ENCODE results near the gene FHL3. TPM values are rescaled to one million over a fixed set of nuclear protein-coding genes. Genes with fewer than 3 reads are reported as not detected.

FHL3 gene
- total and polyA plus RNA-seq, 9 of the 15 experiments (the other 6 are each of a cell fraction or from before 2014, with no cell fraction given), result 6.1 to 144 (median 34.1) TPM

GRCh38 chr1:37949524-37950152, 55.7 kb downstream of the FHL3 start:
- TF ChIP-seq SMARCA4 (IDR thresholded peaks at IDR 0.05) (no peak), REST (IDR thresholded peaks at IDR 0.05; ENCODE audit: borderline replicate concordance) (peak; percentile 60), REST (CRISPR knock-in tag; IDR thresholded peaks at IDR 0.05; ENCODE audit: low read depth) (no peak), SLC30A9 (CRISPR knock-in tag; IDR thresholded peaks at IDR 0.05) (no peak), ZNF224 (CRISPR knock-in tag; IDR thresholded peaks at IDR 0.05) (no peak)
- Histone ChIP-seq H4K20me1 (replicated peaks; ENCODE audit: control insufficient read depth, insufficient read depth, low read length) (no peaks in the 10 kb centered on the region), H2AFZ (ENCODE audit: low read depth, low read length) (no peak overlapping the region), H3K4me2 (ENCODE audit: insufficient read depth, low read length) (no peak overlapping the region), H3K36me3 (ENCODE audit: control insufficient read depth, insufficient read depth, low read length) (0 out of 3 replicates have a peak, but pooled peaks cover 4% of the 10 kb centered on the region), H3K27me3 (ENCODE audit: control insufficient read depth in 2 of 2, insufficient read depth in 2 of 2, low read length in 2 of 2) (no peaks in the 10 kb centered on the region), H3K4me1 (replicated peaks in 1 of 2; ENCODE audit: control insufficient read depth in 2 of 2, insufficient read depth in 2 of 2, low read length in 2 of 2) (peaks cover 15 to 29% of the 10 kb centered on the region in 2 experiments; a peak in 4 of 5 replicates), H3K79me2 (ENCODE audit: control insufficient read depth, insufficient read depth, low read length) (peaks cover 7% of the 10 kb centered on the region; the same call in 2 of the 3 replicates), H3K9me1 (ENCODE audit: control insufficient read depth, insufficient read depth, low read length) (no peaks in the 10 kb centered on the region), H3K9me3 (replicated peaks; ENCODE audit: control insufficient read depth, insufficient read depth, low read depth, low read length) (no peaks in the 10 kb centered on the region), H3K4me3 (no peak overlapping the region), H3K27ac (ENCODE audit: extremely low read depth, low read depth, low read length) (no peak overlapping the region), H3K9ac (ENCODE audit: insufficient read depth in 1 of 2, low read depth in 2 of 2, low read length in 2 of 2) (no peak overlapping the region; a peak in 1 of 4 replicates)
- no peak for ATAC-seq
- no peak for DNase-seq (ENCODE audit: extremely low read depth in 1 of 4, low spot score in 3 of 4)
- in situ Hi-C loops (cut with MboI) (no loop called here), intact Hi-C loops (cut with micrococcal nuclease) (no loop called here)
- no peak for FAIRE-seq
- WGBS (ENCODE audit: insufficient coverage, low coverage, missing lambda C conversion rate), result 42% methylated on average over 6 of the region's 6 CpGs
- CTCF ChIA-PET (ENCODE audit: low intra/inter-chr PET ratio), result no interaction called here
- no TSS peak for BruUV-seq (replicated peaks)
- POLR2A ChIA-PET, result interaction anchor here (0.5 to 3.3 kb wide), 9 partner anchors 9 to 1445 kb away, joined by 3 to 14 read pairs (median 6); no protein-coding TSS in a partner anchor
